HepG2 (cell line): ENCODE data around the gene CKAP2.

Experiments
- ARID3A ChIP-seq: IDR thresholded peaks from 2 replicates; pipeline ENCODE4 v1.6.1; 2012; ENCODE audit warnings: low read depth, low read length, improper control_type of control experiment
- ATF2 ChIP-seq: sonication (generic); formaldehyde crosslinking; IDR thresholded peaks from 2 replicates; pipeline ENCODE4 v1.4.0; 2020; ENCODE audit warnings: missing genetic modification reagents
- CCDC6 ChIP-seq: sonication (generic); formaldehyde crosslinking; IDR thresholded peaks from 2 replicates; pipeline ENCODE4 v1.8.1; 2022; ENCODE audit warnings: mild to moderate bottlenecking, missing genetic modification reagents, moderate library complexity
- CTCF ChIP-seq: sonication (generic); formaldehyde crosslinking; IDR thresholded peaks from 2 replicates; pipeline ENCODE4 v1.5.0; 2020; ENCODE audit warnings: mild to moderate bottlenecking, missing genetic modification reagents, moderate library complexity
- FOXP1 ChIP-seq, 2 experiments: fragments of 450-650 bp in 1 of 2; IDR thresholded peaks; 2 replicates each; pipeline ENCODE4 v1.6.1; 2017 to 2018; ENCODE audit warnings: antibody characterized with exemption in 1 of 2
- LCORL ChIP-seq, 2 experiments: fragments of 450-650 bp in 1 of 2; sonication (generic) in 1 of 2; formaldehyde crosslinking in 1 of 2; IDR thresholded peaks; 2 replicates each; pipeline versions ENCODE4 v1.5.0 to v1.6.1; 2017 to 2020; ENCODE audit warnings: antibody characterized with exemption in 1 of 2, missing genetic modification reagents in 1 of 2
- PRDM15 ChIP-seq: sonication (generic); formaldehyde crosslinking; IDR thresholded peaks from 2 replicates; pipeline ENCODE4 v1.4.0; 2020; ENCODE audit warnings: missing genetic modification reagents
- SIN3A ChIP-seq: IDR thresholded peaks from 2 replicates; pipeline ENCODE4 v1.6.1; 2011; ENCODE audit warnings: low read depth, mild to moderate bottlenecking, control low read depth, low read length, borderline replicate concordance
- SNRNP70 ChIP-seq: fragments of 200-400 bp; formaldehyde crosslinking; IDR thresholded peaks from 2 replicates; pipeline ENCODE4 v1.6.1; 2017; ENCODE audit warnings: mild to moderate bottlenecking, low read depth, low read length, moderate library complexity
- ZNF512 ChIP-seq: sonication (generic); formaldehyde crosslinking; IDR thresholded peaks from 2 replicates; pipeline ENCODE4 v1.4.0; 2020; ENCODE audit warnings: mild to moderate bottlenecking, missing genetic modification reagents
- ZNF558 ChIP-seq: sonication (generic); formaldehyde crosslinking; IDR thresholded peaks from 2 replicates; pipeline ENCODE4 v1.9.0; 2022; ENCODE audit warnings: mild to moderate bottlenecking, missing genetic modification reagents, borderline replicate concordance
- ZNF598 ChIP-seq: sonication (generic); formaldehyde crosslinking; IDR thresholded peaks from 2 replicates; pipeline ENCODE4 v1.5.1; 2020; ENCODE audit warnings: mild to moderate bottlenecking, missing genetic modification reagents, borderline replicate concordance
- ZNF704 ChIP-seq: sonication (generic); formaldehyde crosslinking; IDR thresholded peaks from 2 replicates; pipeline ENCODE4 v1.8.1; 2023; ENCODE audit warnings: mild to moderate bottlenecking, inconsistent platforms, moderate library complexity, missing genetic modification reagents, borderline replicate concordance

- TF ChIP-seq ARID3A = no peak
- TF ChIP-seq ZNF704 (CRISPR knock-in tag) = no peak
- TF ChIP-seq SIN3A = no peak
- TF ChIP-seq LCORL (IDR thresholded peaks at IDR 0.05) = no peak
- no peak for TF ChIP-seq LCORL (CRISPR knock-in tag; IDR thresholded peaks at IDR 0.05)
- no peak for TF ChIP-seq SNRNP70
- no peak for TF ChIP-seq ATF2 (CRISPR knock-in tag)
- no peak for TF ChIP-seq CCDC6 (CRISPR knock-in tag)
- TF ChIP-seq CTCF (CRISPR knock-in tag) = no peak
- no peak for TF ChIP-seq ZNF558 (CRISPR knock-in tag)
- TF ChIP-seq FOXP1 (IDR thresholded peaks at IDR 0.05) = no peak
- no peak for TF ChIP-seq FOXP1 (CRISPR knock-in tag; IDR thresholded peaks at IDR 0.05)
- TF ChIP-seq ZNF598 (CRISPR knock-in tag) = no peak
- no peak for TF ChIP-seq ZNF512 (CRISPR knock-in tag)
- no peak for TF ChIP-seq PRDM15
Observed at GRCh38 chr13:52447354-52447753, 7.9 kb upstream of the CKAP2 start.
